ENCODE measurements around the gene CYSRT1. TPM values are rescaled to one million over a fixed set of nuclear protein-coding genes. Genes with fewer than 3 reads are reported as not detected.

The CYSRT1 gene
- total RNA-seq, 2 experiments from 2014 or later, result 0.34 TPM; not detected in 1

DNA sequence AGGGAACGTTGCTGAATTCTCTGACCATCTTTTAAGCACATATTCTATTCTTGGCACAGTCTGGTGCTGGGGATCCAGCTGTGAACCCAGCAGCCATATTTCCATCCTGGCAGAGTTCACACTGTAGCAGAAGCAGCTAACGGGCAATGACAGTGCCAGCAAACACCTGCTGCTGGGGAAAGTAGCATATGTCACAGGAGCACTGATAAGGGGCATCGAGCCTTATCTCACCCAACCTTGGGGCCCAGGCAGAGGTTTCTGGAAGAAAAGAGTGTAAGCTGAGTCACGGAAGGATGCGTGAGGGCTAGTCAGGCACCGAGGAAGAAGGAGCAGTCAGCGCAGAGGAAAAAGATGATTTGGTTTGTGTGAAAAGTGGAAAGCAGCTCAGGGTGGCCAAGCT, 18.4 kb upstream of the CYSRT1 start:
- ChIA-PET POLR2A (interaction anchor here (0.5 to 6.0 kb wide), 9 partner anchors 11 to 187 kb away, joined by 3 to 44 read pairs (median 4); partner anchors contain the start of genes ANAPC2, RNF208 and SSNA1), CTCF (interaction anchor here (1.2 to 3.9 kb wide), 4 partner anchors 17 to 34 kb away, joined by 3 to 15 read pairs (median 9); partner anchors contain the start of genes RNF224 and SSNA1)
- Mint-ChIP-seq H3K27me3 (no peaks in the 10 kb centered on the region), H3K4me1 (ENCODE audit: low read depth) (peaks cover 30% of the 10 kb centered on the region), H3K4me3 (peak overlapping the region; percentile 93), H3K27ac (peak overlapping the region; percentile 87), H3K36me3 (ENCODE audit: low read depth) (peaks cover 21% of the 10 kb centered on the region), H3K9me3 (no peaks in the 10 kb centered on the region)
- no peak for ATAC-seq
- no peak for DNase-seq
- intact Hi-C loops (cut with micrococcal nuclease), result no loop called here
- no peak for TF ChIP-seq CTCF (IDR thresholded peaks at IDR 0.05)

DNA sequence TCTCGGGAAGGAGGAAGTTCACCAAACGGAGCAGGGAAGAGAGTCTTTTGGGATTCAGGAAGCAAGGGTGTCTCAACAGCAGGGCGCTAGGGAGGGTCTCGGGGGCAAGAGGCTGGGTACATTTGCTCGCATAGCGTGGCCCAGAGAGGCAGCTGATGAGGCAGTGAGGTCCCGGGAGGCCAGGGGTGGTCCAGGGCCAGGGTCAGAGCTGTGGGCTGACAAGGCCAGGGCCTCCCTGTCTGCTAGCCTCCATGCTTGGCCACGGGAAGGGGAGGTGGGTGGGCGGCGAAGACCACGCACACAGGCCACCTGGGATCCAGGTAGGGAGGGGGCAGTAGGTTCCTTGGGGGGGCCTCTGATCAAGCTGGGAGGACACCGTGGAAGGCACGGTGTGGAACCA, 13.4 kb upstream of the CYSRT1 start:
- peaks cover 20% of the 10 kb centered on the region for H3K36me3 Mint-ChIP-seq (ENCODE audit: low read depth)
- H3K4me1 Mint-ChIP-seq (ENCODE audit: low read depth), result peaks cover 13% of the 10 kb centered on the region
- no peaks in the 10 kb centered on the region for H3K9me3 Mint-ChIP-seq
- H3K4me3 Mint-ChIP-seq, result no peak overlapping the region
- DNase-seq (no peak), ATAC-seq (no peak)
- ChIA-PET CTCF (no interaction called here), POLR2A (interaction anchor here (0.9 to 2.7 kb wide), 3 partner anchors 8 to 30 kb away, joined by 3 to 9 read pairs (median 6); partner anchors contain the start of gene TUBB4B)
- H3K27ac Mint-ChIP-seq, result no peak overlapping the region
- intact Hi-C loops (cut with micrococcal nuclease), result no loop called here
- H3K27me3 Mint-ChIP-seq, result no peaks in the 10 kb centered on the region
- no peak for TF ChIP-seq CTCF (IDR thresholded peaks at IDR 0.05)

DNA sequence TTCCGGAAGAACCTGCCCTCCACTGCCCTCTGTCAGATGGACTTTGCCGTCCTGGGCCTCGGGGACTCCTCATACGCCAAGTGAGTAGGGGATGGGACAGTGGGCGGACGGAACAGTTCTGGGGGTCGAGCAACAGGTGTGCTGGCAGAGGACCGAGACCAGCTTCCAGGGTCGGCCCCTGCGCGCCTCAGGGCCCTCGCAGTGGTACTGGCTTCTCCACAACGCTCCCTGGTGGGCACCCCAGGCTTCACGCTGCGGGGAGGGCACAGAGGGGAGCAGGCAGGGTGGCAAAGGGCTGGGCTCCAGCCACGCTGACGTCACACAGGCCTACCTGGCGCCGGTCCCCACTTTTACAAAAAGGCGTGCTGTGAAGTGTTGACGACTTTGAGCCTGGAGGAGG, 12.5 kb upstream of the CYSRT1 start:
- ATAC-seq (no peak), DNase-seq (no peak)
- Mint-ChIP-seq H3K4me1 (ENCODE audit: low read depth) (peaks cover 3% of the 10 kb centered on the region), H3K4me3 (no peak overlapping the region), H3K27me3 (no peaks in the 10 kb centered on the region), H3K9me3 (no peaks in the 10 kb centered on the region), H3K36me3 (ENCODE audit: low read depth) (peaks cover 10% of the 10 kb centered on the region), H3K27ac (no peak overlapping the region)
- CTCF ChIA-PET, result no interaction called here
- intact Hi-C loops (cut with micrococcal nuclease), result no loop called here
- TF ChIP-seq CTCF (IDR thresholded peaks at IDR 0.05), result no peak
- POLR2A ChIA-PET, result interaction anchor here (0.9 to 1.7 kb wide), 2 partner anchors 10 to 29 kb away, joined by 3 to 6 read pairs; partner anchors contain the start of gene TUBB4B

- ATAC-seq (no peak), DNase-seq (no peak)
- POLR2A ChIA-PET, result interaction anchor here (1.7 kb wide), 1 partner anchor 11 kb away, joined by 6 read pairs; no protein-coding TSS in a partner anchor
- Mint-ChIP-seq H3K27me3 (no peaks in the 10 kb centered on the region), H3K4me1 (ENCODE audit: low read depth) (peaks cover under 1% of the 10 kb centered on the region), H3K4me3 (no peak overlapping the region), H3K27ac (no peak overlapping the region), H3K36me3 (ENCODE audit: low read depth) (peaks cover 9% of the 10 kb centered on the region), H3K9me3 (no peaks in the 10 kb centered on the region)
- CTCF ChIA-PET, result interaction anchor here (1.0 to 1.4 kb wide), 2 partner anchors 9 to 107 kb away, joined by 3 read pairs; no protein-coding TSS in a partner anchor
- TF ChIP-seq CTCF (IDR thresholded peaks at IDR 0.05), result no peak
- intact Hi-C loops (cut with micrococcal nuclease), result no loop called here
These were observed 11.6 kb upstream of the CYSRT1 start for GRCh38 chr9:137213160-137214060.

DNA sequence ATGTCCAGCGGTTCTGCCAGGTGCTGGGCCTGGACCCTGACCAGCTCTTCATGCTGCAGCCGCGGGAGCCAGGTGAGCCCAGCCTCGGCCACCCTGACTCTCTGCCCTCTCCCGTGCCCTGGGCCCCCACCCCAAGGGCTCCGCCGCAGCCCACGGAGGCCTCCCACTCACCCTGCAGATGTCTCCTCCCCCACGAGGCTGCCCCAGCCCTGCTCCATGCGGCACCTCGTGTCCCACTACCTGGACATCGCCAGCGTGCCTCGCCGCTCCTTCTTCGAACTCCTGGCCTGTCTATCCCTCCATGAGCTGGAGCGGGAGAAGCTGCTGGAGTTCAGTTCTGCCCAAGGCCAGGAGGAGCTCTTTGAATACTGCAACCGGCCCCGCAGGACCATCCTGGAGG, 10.4 kb upstream of the CYSRT1 start:
- ChIA-PET CTCF (interaction anchor here (0.9 to 1.4 kb wide), 3 partner anchors 8 to 108 kb away, joined by 3 read pairs; no protein-coding TSS in a partner anchor), POLR2A (interaction anchor here (1.0 to 7.1 kb wide), 3 partner anchors 9 to 85 kb away, joined by 4 to 44 read pairs (median 6); partner anchors contain the start of genes NDOR1 and TMEM203)
- intact Hi-C loops (cut with micrococcal nuclease), result no loop called here
- no peaks in the 10 kb centered on the region for H3K9me3 Mint-ChIP-seq
- H3K4me1 Mint-ChIP-seq (ENCODE audit: low read depth), result no peaks in the 10 kb centered on the region
- H3K27ac Mint-ChIP-seq, result no peak overlapping the region
- H3K4me3 Mint-ChIP-seq, result no peak overlapping the region
- DNase-seq (no peak), ATAC-seq (no peak)
- H3K27me3 Mint-ChIP-seq, result no peaks in the 10 kb centered on the region
- peaks cover 2% of the 10 kb centered on the region for H3K36me3 Mint-ChIP-seq (ENCODE audit: low read depth)
- TF ChIP-seq CTCF (IDR thresholded peaks at IDR 0.05), result no peak
